ENCODE measurements around the gene HAL. TPM values are rescaled to one million over a fixed set of nuclear protein-coding genes. Genes with fewer than 3 reads are reported as not detected.

The HAL gene
- total and polyA plus RNA-seq, 2 of the 13 experiments (the other 11 are each of a cell fraction or from before 2014, with no cell fraction given): 0.89 to 37.8 TPM

DNA sequence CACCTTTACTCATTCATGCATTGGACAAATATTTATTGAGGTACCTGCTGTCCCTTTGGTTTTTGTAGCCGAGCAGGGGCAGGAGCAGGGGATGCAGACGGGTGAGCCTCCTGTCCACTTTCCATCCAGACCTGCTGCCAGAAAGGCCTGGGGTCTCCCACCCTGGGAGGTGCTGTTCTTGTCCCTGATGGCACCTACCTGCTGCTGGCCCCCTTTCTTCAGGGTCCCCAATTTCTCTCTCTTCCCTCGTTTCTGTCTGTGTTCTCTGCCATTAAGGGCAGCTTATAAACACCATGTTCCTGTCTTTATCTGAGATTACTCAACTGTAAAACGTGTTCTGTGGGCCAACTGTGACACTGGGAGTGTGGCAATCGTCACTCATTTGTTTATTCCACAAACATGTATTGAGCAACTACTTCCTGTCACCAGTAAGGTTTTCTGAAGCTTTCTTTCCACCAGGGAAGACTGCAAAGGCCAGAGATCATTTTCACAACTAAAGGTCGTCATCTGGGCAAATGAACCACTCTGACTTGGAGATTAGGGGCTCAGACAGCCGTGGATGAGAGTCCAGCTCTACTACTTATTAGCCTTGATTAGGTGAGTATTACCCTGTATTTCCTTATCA, at the start of gene HAL (continued):
- TF ChIP-seq, protein P1, sequence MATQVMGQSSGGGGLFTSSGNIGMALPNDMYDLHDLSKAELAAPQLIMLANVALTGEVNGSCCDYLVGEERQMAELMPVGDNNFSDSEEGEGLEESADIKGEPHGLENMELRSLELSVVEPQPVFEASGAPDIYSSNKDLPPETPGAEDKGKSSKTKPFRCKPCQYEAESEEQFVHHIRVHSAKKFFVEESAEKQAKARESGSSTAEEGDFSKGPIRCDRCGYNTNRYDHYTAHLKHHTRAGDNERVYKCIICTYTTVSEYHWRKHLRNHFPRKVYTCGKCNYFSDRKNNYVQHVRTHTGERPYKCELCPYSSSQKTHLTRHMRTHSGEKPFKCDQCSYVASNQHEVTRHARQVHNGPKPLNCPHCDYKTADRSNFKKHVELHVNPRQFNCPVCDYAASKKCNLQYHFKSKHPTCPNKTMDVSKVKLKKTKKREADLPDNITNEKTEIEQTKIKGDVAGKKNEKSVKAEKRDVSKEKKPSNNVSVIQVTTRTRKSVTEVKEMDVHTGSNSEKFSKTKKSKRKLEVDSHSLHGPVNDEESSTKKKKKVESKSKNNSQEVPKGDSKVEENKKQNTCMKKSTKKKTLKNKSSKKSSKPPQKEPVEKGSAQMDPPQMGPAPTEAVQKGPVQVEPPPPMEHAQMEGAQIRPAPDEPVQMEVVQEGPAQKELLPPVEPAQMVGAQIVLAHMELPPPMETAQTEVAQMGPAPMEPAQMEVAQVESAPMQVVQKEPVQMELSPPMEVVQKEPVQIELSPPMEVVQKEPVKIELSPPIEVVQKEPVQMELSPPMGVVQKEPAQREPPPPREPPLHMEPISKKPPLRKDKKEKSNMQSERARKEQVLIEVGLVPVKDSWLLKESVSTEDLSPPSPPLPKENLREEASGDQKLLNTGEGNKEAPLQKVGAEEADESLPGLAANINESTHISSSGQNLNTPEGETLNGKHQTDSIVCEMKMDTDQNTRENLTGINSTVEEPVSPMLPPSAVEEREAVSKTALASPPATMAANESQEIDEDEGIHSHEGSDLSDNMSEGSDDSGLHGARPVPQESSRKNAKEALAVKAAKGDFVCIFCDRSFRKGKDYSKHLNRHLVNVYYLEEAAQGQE (IDR thresholded peaks at IDR 0.05; ENCODE audit: borderline replicate concordance in 1 of 2, low read depth in 1 of 2, low read length in 2 of 2): peak in 1 of 2 experiments; percentile 73; a peak in 2 of 4 replicates
- TF ChIP-seq ZNF569 (CRISPR knock-in tag; IDR thresholded peaks at IDR 0.05; ENCODE audit: borderline replicate concordance) (no peak), SMAD3 (CRISPR knock-in tag; IDR thresholded peaks at IDR 0.05) (peak; percentile 98), ZNF556 (CRISPR knock-in tag; IDR thresholded peaks at IDR 0.05; ENCODE audit: borderline replicate concordance) (peak; percentile 95; the same call in 1 of the 2 replicates), KLF11 (CRISPR knock-in tag; IDR thresholded peaks at IDR 0.05) (peak; percentile 93), FOSL1 (CRISPR knock-in tag; IDR thresholded peaks at IDR 0.05; ENCODE audit: borderline replicate concordance) (no peak), KLF13 (CRISPR knock-in tag; IDR thresholded peaks at IDR 0.05) (no peak)
- TF ChIP-seq, protein P2, sequence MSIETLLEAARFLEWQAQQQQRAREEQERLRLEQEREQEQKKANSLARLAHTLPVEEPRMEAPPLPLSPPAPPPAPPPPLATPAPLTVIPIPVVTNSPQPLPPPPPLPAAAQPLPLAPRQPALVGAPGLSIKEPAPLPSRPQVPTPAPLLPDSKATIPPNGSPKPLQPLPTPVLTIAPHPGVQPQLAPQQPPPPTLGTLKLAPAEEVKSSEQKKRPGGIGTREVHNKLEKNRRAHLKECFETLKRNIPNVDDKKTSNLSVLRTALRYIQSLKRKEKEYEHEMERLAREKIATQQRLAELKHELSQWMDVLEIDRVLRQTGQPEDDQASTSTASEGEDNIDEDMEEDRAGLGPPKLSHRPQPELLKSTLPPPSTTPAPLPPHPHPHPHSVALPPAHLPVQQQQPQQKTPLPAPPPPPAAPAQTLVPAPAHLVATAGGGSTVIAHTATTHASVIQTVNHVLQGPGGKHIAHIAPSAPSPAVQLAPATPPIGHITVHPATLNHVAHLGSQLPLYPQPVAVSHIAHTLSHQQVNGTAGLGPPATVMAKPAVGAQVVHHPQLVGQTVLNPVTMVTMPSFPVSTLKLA (IDR thresholded peaks at IDR 0.05): peak; percentile 46
- TF ChIP-seq, protein P3, sequence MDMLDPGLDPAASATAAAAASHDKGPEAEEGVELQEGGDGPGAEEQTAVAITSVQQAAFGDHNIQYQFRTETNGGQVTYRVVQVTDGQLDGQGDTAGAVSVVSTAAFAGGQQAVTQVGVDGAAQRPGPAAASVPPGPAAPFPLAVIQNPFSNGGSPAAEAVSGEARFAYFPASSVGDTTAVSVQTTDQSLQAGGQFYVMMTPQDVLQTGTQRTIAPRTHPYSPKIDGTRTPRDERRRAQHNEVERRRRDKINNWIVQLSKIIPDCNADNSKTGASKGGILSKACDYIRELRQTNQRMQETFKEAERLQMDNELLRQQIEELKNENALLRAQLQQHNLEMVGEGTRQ (IDR thresholded peaks at IDR 0.05; ENCODE audit: low read depth, low read length): no peak
- TF ChIP-seq, protein P3 (CRISPR knock-in tag; IDR thresholded peaks at IDR 0.05; ENCODE audit: borderline replicate concordance): 0 out of 2 replicates have a peak, but pooled peaks have one; percentile 1
- TF ChIP-seq, protein P4, sequence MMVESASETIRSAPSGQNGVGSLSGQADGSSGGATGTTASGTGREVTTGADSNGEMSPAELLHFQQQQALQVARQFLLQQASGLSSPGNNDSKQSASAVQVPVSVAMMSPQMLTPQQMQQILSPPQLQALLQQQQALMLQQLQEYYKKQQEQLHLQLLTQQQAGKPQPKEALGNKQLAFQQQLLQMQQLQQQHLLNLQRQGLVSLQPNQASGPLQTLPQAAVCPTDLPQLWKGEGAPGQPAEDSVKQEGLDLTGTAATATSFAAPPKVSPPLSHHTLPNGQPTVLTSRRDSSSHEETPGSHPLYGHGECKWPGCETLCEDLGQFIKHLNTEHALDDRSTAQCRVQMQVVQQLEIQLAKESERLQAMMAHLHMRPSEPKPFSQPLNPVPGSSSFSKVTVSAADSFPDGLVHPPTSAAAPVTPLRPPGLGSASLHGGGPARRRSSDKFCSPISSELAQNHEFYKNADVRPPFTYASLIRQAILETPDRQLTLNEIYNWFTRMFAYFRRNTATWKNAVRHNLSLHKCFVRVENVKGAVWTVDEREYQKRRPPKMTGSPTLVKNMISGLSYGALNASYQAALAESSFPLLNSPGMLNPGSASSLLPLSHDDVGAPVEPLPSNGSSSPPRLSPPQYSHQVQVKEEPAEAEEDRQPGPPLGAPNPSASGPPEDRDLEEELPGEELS (CRISPR knock-in tag; IDR thresholded peaks at IDR 0.05): peak; percentile 100
